ENCODE data around the gene ANKRD13C.

DNA sequence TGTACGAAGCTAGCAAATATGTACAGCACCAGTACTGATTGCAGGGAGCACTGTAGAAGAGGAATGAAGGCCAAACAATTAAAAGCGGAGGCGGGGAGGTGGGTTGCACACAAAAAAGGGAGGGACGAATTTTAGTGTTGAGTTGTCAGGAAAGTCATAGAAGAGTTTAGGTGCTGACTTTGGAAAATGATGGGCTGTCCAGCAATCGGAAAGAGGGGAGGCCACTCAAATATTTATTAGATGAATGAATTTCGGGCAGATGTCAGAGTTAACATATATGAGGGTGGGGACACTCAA is 537 bp upstream of the ANKRD13C start:
- TF ChIP-seq CTCF (IDR thresholded peaks at IDR 0.05; ENCODE audit: low read depth, low read length) (no peak), EZH2phosphoT487 (IDR thresholded peaks at IDR 0.05; ENCODE audit: low read depth) (no peak)
